NCI-H1436 treated with DMSO at 0.1 percent for 48 hours (cell line): ENCODE measurements around the gene ANKS6.

Experiments
- DNase-seq: peaks from one replicate; lab custom pipeline; 2025; lab: John Stamatoyannopoulos, UW

The ANKS6 gene

GRCh38 chr9:98790842-98791607 is 5.3 kb downstream of the ANKS6 start:
- no peak for DNase-seq

GRCh38 chr9:98790134-98790841 is 6.1 kb downstream of the ANKS6 start:
- DNase-seq, result no peak

- DNase-seq, result no peak
Measured at GRCh38 chr9:98789483-98790133, 6.7 kb downstream of the ANKS6 start.

- DNase-seq, result no peak
Measured at GRCh38 chr9:98787766-98788335, 8.5 kb downstream of the ANKS6 start.

GRCh38 chr9:98786750-98787510 is 9.4 kb downstream of the ANKS6 start:
- DNase-seq, result no peak

GRCh38 chr9:98784831-98785806 is 11.2 kb downstream of the ANKS6 start:
- DNase-seq, result no peak

GRCh38 chr9:98783518-98784226 is 12.7 kb downstream of the ANKS6 start:
- DNase-seq, result no peak

GRCh38 chr9:98781588-98782383 is 14.6 kb downstream of the ANKS6 start:
- no peak for DNase-seq

- DNase-seq, result no peak
Measured at GRCh38 chr9:98780059-98780749, 16.2 kb downstream of the ANKS6 start.

- DNase-seq, result no peak
Measured at GRCh38 chr9:98778711-98779530, 17.4 kb downstream of the ANKS6 start.

GRCh38 chr9:98778251-98778650 is 18.1 kb downstream of the ANKS6 start:
- no peak for DNase-seq

GRCh38 chr9:98777618-98778017 is 18.7 kb downstream of the ANKS6 start:
- DNase-seq, result no peak

GRCh38 chr9:98775831-98776441 is 20.4 kb downstream of the ANKS6 start:
- no peak for DNase-seq

- no peak for DNase-seq
Measured at GRCh38 chr9:98774746-98775145, 21.6 kb downstream of the ANKS6 start.

- no peak for DNase-seq
Measured at GRCh38 chr9:98773721-98774120, 22.6 kb downstream of the ANKS6 start.

- no peak for DNase-seq
Measured at GRCh38 chr9:98772364-98773155, 23.8 kb downstream of the ANKS6 start.
